Adrenal gland (tissue), 5 donors: ENCODE measurements around the gene HOTAIR.

Source experiments
- POLR2A ChIP-seq, 2 donors: fragments of 450-650 bp; IDR thresholded peaks; one replicate each; pipeline ENCODE4 v1.6.1; 2017; ENCODE audit warnings: antibody characterized with exemption in 2 of 2, mild to moderate bottlenecking in 2 of 2, moderate library complexity in 1 of 2
- TF ChIP-seq, protein P1 (sequence below), 6 experiments: fragments of 450-650 bp in 4 of 6; fragments of 200-600 bp in 2 of 6; sonication (generic) in 1 of 6; IDR thresholded peaks; 1 replicate in 5 of 6; 2 replicates in 1 of 6; pipeline versions ENCODE4 v1.5.1 to v1.8.0; 2016 to 2021; ENCODE audit warnings: antibody characterized with exemption in 6 of 6, mild to moderate bottlenecking in 2 of 6, moderate library complexity in 1 of 6
- donor health status: DM: no; HTN: no; CAD: no.

DNA sequence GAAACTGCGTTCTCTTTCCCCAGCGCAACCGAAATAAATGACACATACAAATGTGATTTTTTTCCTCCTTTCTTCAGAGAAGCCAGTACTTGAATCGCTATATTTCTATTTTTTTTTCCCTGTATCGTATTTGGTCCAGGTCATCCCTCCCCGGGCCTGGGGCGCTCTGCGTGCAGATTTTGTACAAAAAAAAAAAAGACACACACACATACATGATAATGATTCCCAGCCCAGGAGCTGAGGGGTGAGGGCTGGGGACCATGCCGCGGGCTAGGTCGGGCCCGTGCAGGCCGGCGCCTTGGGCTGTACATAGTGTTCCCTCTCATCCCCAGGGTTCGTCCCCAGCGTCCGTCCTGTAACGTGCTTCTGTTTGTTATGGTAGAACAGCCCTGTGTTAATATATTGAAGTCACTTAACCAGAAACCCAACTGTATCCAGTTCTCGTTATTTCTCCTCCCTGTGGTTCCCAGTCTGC is 28.2 kb upstream of the HOTAIR start:
- TF ChIP-seq, protein P1, sequence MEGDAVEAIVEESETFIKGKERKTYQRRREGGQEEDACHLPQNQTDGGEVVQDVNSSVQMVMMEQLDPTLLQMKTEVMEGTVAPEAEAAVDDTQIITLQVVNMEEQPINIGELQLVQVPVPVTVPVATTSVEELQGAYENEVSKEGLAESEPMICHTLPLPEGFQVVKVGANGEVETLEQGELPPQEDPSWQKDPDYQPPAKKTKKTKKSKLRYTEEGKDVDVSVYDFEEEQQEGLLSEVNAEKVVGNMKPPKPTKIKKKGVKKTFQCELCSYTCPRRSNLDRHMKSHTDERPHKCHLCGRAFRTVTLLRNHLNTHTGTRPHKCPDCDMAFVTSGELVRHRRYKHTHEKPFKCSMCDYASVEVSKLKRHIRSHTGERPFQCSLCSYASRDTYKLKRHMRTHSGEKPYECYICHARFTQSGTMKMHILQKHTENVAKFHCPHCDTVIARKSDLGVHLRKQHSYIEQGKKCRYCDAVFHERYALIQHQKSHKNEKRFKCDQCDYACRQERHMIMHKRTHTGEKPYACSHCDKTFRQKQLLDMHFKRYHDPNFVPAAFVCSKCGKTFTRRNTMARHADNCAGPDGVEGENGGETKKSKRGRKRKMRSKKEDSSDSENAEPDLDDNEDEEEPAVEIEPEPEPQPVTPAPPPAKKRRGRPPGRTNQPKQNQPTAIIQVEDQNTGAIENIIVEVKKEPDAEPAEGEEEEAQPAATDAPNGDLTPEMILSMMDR (IDR thresholded peaks at IDR 0.05), result no peak
- TF ChIP-seq POLR2A (IDR thresholded peaks at IDR 0.05), result no peak
